C4-2B (cell line): ENCODE results near the gene C7orf33.

Experiments
- ZFX ChIP-seq: fragments of 450-650 bp; IDR thresholded peaks from 2 replicates; pipeline ENCODE4 v1.6.1; 2017
- TF ChIP-seq, protein P1 (sequence below): fragments of 450-650 bp; conservative IDR thresholded peaks from 2 replicates; pipeline ENCODE4 v1.5.1; 2017; ENCODE audit warnings: mild to moderate bottlenecking

DNA sequence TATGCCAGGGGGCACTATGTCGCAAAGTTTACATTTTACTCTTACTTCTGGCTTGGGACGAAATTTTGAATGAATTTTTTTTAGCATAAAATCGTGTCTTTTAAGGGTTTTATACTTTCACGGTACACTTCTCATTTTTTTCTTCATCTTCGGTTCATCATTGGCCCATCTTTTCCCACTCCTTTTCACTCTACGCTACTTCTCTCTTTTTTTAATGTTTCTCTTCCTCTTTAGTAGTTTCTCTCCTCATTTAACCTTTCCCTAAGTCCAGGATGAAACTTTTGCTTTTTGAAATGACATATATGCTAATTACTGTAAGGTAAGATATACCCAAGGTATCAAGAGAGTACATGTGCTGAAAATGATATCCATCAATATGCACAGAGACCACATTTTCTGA, 39.5 kb downstream of the C7orf33 start:
- TF ChIP-seq, protein P1, sequence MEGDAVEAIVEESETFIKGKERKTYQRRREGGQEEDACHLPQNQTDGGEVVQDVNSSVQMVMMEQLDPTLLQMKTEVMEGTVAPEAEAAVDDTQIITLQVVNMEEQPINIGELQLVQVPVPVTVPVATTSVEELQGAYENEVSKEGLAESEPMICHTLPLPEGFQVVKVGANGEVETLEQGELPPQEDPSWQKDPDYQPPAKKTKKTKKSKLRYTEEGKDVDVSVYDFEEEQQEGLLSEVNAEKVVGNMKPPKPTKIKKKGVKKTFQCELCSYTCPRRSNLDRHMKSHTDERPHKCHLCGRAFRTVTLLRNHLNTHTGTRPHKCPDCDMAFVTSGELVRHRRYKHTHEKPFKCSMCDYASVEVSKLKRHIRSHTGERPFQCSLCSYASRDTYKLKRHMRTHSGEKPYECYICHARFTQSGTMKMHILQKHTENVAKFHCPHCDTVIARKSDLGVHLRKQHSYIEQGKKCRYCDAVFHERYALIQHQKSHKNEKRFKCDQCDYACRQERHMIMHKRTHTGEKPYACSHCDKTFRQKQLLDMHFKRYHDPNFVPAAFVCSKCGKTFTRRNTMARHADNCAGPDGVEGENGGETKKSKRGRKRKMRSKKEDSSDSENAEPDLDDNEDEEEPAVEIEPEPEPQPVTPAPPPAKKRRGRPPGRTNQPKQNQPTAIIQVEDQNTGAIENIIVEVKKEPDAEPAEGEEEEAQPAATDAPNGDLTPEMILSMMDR, result no peak
- TF ChIP-seq ZFX, result no peak
